Suppressor macrophage treated with lipopolysaccharide for 1 hour (primary cell): ENCODE measurements around the gene CDCA3.

Experiments used
- DNase-seq, 3 donors: peaks; one replicate each; pipeline ENCODE4 v3.0.0-alpha.2; 2020 to 2022

Gene CDCA3

DNA sequence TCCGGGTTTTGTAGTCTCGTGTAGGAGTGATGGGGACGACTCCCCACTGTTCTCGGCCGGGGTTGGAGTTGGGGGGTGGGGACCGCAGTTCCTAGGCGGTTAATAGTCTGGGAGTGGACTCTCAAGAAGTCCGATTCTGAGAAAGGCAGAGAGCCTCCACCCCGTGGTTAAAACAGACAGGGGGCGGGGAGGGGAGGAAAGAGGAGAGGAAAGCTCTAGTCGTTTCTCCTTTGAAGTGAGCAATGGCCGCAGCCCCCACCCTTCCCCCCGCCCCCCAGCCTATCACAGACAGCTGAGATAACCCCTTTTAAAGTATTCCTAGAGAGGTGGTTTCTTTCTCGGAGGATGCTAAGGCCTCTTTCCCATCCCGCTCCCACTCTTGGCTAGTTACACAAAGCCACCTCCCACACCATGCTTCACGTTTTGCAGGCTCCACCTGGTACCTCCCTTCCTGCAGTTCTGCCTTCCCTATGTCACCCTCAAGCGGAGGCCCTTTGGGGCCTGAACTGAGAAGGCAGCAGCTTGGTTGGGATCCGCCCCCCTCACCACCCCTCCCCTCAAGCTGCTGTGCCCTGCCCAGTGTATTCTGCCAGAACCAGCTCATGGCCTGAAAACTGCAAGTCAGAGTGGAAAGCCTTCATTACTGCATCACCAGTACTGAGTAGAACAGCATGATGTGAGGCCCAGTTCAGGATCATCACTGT, 1.7 kb upstream of the CDCA3 start:
- no peak for DNase-seq

- peak; percentile 99 to 100 (median 100) for DNase-seq
Measured at GRCh38 chr12:6851921-6852650, 1.0 kb upstream of the CDCA3 start, which contains the start of gene USP5. Gene USP5 (plus strand): TSS chr12:6852150. CDS start chr12:6852180, 30 bp downstream.

DNA sequence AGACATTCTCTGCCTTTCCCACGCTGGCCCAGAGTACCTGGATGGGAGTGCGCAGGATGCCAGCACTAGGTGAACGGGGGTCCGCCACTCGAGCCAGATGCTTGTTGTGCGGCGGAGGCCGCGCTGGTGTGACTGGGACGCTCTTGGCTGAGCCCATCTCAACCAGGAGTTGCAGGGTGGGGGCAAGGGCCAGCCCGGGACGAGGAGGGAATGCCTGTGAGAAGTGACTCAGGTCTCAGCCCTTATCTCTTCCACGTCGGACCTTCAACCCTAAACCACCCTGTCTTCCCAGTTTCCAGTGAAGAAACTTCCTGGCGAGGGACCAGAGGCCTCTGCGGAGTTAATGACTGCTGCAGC, 312 bp downstream of the CDCA3 start:
- no peak for DNase-seq

DNA sequence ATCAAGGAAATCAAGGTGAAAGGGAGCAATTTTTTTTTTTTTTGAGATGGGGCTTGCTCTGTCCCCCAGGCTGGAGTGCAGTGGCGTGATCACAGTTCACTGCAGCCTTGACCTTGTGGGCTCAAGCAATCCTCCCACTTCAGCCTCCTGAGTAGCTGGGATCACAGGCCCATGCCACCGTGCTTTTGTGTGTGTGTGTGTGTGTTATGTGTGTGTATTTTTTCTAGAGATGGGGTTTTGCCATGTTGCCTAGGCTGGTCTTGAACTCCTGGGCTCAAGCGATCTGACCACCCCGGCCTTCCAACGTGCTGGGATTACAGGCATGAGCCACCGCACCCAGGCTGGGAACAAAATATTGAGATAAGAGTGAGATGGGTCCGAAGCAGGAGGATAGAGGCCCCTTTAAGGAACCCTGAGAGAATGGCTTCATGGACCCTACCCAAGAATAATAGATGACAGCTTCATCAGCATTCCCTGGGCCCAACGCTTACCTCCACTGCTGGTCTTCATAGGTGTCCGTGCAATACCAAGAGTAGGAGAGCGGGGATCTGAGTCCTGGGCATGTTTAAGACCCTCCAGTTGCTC, 1.0 kb downstream of the CDCA3 start:
- no peak for DNase-seq

- no peak for DNase-seq
Measured at GRCh38 chr12:6849427-6849826, 1.7 kb downstream of the CDCA3 start.

DNA sequence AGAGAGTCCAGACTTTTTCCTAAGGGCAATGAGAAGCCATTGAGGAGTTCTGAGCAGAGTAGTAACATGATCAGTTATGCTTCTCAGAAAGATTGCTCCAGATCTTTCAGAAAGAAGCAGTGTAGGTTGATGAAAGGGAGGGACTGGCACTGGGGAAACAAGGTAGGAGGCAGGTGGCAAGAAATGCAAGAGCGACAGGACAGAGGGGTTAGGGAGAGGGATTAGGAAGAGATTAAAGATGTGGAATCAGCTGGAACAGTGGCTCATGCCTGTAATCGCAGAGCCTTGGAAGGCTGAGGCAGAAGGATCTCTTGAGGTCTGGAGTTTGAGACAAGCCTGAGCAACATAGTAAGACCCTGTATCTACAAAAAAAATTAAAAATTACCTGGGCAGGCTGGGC, 3.4 kb downstream of the CDCA3 start:
- DNase-seq: no peak

DNA sequence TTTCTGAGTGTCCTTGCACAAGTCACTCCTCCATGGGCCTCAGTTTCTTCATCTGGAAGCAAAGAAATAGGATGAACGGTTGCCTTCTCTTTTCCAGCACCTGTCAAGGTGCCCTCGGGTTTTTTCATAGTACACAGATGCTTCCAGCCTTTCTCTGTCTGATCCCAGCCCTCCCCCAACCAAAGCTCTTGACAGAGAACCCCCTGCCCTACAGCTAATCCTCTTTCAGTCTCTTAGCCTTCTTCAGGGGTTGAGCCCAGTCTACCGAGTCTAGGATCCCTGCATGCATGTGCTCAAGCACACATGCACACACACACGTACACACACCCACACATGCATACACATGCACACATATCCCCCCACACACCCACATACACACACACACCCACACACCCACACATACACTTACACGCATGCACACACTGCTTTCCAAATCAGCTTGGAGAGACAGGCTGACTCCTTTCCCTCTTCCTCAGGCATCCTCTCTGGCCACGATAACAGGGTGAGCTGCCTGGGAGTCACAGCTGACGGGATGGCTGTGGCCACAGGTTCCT, 4.7 kb downstream of the CDCA3 start:
- peak in 1 of 3 donors; percentile 35 for DNase-seq

DNA sequence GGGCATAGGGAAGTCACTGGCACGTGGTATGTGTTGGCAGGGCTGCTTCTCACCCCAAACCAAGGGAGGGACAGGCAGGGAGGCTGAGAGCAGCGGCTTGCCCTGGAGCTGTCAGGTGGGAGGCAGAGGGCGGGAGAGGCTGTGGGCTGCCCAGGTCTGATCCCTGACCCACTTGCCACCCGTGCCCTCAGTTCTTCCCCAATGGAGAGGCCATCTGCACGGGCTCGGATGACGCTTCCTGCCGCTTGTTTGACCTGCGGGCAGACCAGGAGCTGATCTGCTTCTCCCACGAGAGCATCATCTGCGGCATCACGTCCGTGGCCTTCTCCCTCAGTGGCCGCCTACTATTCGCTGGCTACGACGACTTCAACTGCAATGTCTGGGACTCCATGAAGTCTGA, 5.7 kb downstream of the CDCA3 start:
- DNase-seq: no peak

GRCh38 chr12:6843118-6843902, 7.8 kb downstream of the CDCA3 start:
- no peak for DNase-seq

- no peak for DNase-seq
Measured at GRCh38 chr12:6842075-6842474, 9.0 kb downstream of the CDCA3 start.

DNA sequence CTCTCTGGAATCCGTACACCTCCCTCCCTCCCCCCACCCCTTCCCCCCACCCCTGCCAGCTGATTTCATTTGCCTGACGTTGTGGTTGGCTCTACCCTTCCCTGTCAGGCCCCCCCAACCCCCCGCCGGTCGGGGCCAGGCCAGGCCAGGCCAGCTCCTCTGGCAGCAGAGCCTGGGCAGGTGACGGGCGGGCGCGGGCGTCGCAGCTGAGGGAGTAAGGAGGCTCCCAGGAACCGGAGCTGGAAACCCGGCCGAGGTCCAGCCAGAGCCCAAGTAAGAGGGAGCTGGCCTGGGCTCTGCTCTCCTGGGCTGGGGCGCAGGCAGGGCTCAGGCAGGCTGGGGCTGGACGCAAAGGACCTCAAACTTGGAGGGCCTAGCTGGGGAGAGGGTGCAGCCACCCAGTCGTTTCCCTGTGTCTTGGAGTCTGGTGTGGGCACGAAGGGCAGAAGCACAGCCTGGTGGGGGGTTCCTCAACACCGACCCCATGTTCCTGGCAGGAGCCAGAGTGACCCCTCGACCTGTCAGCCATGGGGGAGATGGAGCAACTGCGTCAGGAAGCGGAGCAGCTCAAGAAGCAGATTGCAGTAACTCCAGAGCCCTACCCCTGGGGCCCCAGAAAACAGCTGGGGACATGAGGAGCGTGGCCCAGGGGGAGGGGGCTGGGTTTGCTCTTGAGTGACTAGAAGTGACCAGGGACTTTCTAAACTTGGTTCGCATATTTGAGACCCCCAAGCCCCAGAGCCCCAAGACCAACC, 10.1 kb downstream of the CDCA3 start, which contains the start of gene GNB3:
GNB3 (plus strand) TSS at position 165 of the 755 bp plus-strand sequence; CDS start at position 528, 363 bp downstream.
- no peak for DNase-seq

DNA sequence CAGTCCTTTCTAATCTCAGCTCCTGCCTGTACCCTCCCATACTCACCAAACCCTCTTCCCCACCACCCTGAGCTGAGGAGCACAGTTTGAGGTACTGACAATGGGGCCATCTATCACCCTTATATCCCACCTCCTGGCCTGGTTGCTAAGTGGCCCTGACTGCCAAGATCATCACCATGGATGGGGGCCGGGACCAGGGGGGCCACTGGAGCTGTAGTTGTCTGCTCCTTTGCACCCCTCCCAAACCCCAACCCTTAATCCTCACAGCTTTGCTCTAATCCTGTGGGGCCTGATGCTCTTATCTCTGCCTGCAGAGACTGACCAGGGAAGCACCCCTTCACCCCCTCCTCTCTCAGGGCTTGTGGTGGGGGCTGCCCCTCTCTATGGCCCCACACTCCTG, 10.8 kb downstream of the CDCA3 start:
- no peak for DNase-seq

- DNase-seq: no peak
Measured at GRCh38 chr12:6839482-6840201, 11.4 kb downstream of the CDCA3 start.

DNA sequence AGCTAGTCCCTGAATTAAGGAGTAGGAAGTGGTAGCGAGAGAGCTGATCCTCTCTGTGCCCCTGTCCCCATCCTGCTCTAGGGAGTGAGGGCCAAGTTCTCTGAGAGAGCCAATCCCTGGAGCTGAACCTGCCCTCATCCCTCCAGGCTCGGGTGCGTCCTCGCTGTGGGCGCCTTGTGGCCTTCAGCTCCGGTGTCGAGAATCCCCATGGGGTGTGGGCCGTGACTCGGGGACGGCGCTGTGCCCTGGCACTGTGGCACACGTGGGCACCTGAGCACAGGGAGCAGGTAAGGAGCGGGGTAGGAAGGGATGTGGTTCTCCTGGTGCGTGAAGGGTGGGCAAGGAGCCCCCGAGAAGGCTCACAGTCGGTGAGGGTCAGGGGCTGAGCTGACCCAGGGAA, 12.2 kb downstream of the CDCA3 start:
- no peak for DNase-seq

- DNase-seq: no peak
Measured at GRCh38 chr12:6837370-6838060, 13.6 kb downstream of the CDCA3 start.

- no peak for DNase-seq
Measured at GRCh38 chr12:6836851-6837250, 14.2 kb downstream of the CDCA3 start.

GRCh38 chr12:6834873-6835272, 16.2 kb downstream of the CDCA3 start:
- no peak for DNase-seq

DNA sequence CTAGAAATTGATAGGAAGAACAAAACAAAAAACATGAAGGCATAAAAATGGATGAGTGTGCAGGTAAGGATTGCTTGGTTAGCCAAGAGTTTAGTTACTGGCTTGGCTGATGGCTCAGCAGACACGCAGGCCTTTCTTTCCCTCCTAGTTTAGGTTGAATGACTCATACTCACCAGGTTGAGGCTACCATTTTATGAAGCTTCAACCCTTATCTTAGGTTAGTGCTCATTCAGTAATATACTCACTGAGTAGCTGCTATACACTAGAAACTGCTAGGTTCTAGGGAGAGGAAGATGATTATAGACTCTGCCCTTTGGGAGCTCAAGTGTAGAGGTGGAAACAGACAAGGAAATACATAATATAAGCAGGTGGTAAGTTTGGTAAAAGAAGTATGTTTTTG, 16.8 kb downstream of the CDCA3 start:
- no peak for DNase-seq

DNA sequence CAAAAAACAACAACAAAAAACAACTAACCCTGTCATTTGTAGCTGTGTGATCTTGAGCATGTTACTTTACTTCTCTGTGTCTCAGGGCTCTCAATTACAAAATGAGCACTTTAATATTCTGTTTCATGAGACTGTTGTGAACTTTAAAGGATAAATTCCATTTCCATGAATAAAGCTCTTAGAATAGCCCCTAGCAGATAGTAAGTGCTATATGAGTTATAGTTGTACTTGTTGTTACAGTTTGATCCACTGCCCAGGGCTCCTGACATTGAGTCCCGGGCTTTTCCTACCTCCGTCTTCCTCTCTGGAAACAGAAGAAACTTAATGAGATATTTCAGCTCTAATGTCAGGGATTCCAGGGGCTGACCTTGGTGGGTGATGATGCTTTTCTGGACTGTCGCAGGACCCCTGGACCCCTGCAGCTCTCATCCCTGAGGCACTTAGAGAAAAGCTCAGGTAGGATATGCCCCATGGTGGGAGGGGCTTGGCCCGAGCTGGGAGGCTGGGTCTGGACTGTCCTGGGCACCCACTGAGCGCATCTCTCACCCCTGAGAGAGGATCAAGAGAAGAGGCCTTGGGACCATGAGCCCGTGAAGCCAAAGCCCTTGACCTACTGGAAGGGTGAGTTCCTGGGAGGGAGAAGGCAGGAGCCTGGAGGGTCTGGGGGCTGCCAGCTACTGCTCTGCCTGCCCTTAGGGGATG, 17.7 kb downstream of the CDCA3 start:
- DNase-seq: no peak

DNA sequence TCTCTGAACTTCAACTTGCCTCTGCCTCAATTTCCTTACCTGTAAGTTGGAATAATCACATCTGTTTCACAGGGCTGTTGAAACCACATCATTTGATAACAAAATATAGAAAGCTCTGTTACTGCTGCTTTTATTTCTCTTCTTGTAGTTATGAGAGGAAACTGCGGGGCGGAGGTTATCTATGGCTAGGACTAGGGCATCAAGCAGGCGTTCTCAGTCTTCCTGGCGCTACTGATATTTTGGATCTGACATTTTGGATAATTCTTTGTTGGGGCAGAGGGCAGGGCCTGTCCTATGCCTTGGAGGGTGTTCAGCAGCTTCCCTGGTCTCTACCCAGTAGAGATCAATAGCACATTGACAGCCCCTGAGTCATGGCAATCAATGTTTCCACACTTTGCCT, 19.0 kb downstream of the CDCA3 start:
- DNase-seq: no peak
